ENCODE measurements around the gene VSIG10L2. TPM values are rescaled to one million over a fixed set of nuclear protein-coding genes. Genes with fewer than 3 reads are reported as not detected.

Gene VSIG10L2
- polyA plus RNA-seq, 1 donor = not detected

DNA sequence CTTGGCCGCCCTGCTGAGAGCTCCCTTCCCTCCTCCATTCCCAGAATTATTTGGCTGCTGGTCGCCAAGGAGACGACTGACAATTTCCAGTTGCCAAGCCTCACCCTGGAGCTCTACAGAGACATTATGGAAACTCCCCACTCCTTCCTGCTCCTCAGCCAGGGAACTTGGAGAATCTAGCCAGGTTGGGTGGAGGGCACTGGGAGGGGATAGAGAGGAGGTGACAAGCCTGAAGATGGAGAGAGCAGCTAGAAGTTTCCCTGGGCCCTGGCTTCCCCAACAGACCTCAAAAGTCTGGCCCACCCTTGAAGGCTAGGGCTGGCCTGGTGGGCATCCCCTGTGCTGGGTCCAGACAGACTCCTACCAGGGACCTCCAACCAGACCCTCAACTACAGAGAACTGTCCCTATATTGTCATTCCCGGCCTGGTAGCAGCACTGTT, 6.7 kb upstream of the VSIG10L2 start:
- H3K4me1 ChIP-seq (ENCODE audit: control insufficient read depth, insufficient read depth, low read length) = peaks cover 5% of the 10 kb centered on the region
- no peaks in the 10 kb centered on the region for H3K27me3 ChIP-seq (ENCODE audit: control insufficient read depth, insufficient read depth, low read length)
- no CpG with 5 or more reads among the region's 4 CpGs for WGBS (ENCODE audit: insufficient coverage, low lambda C conversion rate)
- H3K9me3 ChIP-seq (ENCODE audit: control insufficient read depth, low read depth, low read length) = no peaks in the 10 kb centered on the region
- no peak overlapping the region for H3K4me3 ChIP-seq (ENCODE audit: low read length)
- H3K27ac ChIP-seq (ENCODE audit: low read length) = no peak overlapping the region
- H3K36me3 ChIP-seq (ENCODE audit: control insufficient read depth, insufficient read depth, low read length) = no peaks in the 10 kb centered on the region
- DNase-seq = peak in 1 of 2 donors; percentile 16

DNA sequence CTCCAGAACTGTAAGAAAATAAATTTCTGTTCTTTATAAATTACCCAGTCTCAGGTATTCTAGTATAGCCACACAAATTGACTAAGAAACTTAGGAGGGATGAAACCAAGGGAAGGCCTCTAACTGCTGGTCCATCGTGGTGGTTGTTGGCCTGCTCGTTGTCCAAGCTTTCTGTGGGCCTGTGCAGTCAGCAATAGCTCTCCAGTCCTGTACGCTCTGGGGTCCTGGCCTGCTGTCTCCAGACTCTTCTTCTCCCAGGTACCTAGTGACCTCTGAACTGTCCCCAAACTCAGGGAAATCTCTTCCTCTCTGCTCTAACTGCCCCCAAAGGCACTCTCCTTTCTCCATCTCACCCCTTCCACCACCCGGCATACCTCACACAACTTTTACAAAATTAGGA, 5.7 kb upstream of the VSIG10L2 start:
- Histone ChIP-seq H3K36me3 (ENCODE audit: control insufficient read depth, insufficient read depth, low read length) (no peaks in the 10 kb centered on the region), H3K9me3 (ENCODE audit: control insufficient read depth, low read depth, low read length) (no peaks in the 10 kb centered on the region), H3K27me3 (ENCODE audit: control insufficient read depth, insufficient read depth, low read length) (no peaks in the 10 kb centered on the region), H3K4me1 (ENCODE audit: control insufficient read depth, insufficient read depth, low read length) (peaks cover 5% of the 10 kb centered on the region), H3K27ac (ENCODE audit: low read length) (no peak overlapping the region), H3K4me3 (ENCODE audit: low read length) (no peak overlapping the region)
- WGBS (ENCODE audit: insufficient coverage, low lambda C conversion rate) = 100% methylated on average over 1 of the region's 4 CpGs
- no peak for DNase-seq

DNA sequence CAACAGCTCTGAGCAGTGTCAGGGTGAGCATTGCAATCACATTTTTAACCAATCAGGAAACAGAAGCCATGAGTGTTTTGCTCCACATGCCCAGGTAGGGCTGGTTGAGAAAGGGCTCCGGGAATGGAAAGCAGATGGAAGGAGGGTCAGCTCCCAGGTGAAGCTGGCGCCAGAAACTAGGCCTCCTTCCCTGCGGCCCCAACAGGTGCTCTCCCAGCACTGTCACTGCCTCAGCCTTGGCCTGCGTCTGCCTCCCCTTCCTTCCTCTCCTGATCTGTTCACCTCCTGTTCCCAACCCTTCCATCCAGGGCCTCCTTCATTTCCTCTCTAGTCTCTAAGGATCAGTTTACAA, 4.6 kb upstream of the VSIG10L2 start:
- H3K27me3 ChIP-seq (ENCODE audit: control insufficient read depth, insufficient read depth, low read length) = no peaks in the 10 kb centered on the region
- DNase-seq = no peak
- H3K4me1 ChIP-seq (ENCODE audit: control insufficient read depth, insufficient read depth, low read length) = peaks cover 5% of the 10 kb centered on the region
- H3K4me3 ChIP-seq (ENCODE audit: low read length) = no peak overlapping the region
- no CpG with 5 or more reads among the region's 4 CpGs for whole genome bisulfite sequencing (ENCODE audit: insufficient coverage, low lambda C conversion rate)
- no peak overlapping the region for H3K27ac ChIP-seq (ENCODE audit: low read length)
- no peaks in the 10 kb centered on the region for H3K9me3 ChIP-seq (ENCODE audit: control insufficient read depth, low read depth, low read length)
- no peaks in the 10 kb centered on the region for H3K36me3 ChIP-seq (ENCODE audit: control insufficient read depth, insufficient read depth, low read length)

DNA sequence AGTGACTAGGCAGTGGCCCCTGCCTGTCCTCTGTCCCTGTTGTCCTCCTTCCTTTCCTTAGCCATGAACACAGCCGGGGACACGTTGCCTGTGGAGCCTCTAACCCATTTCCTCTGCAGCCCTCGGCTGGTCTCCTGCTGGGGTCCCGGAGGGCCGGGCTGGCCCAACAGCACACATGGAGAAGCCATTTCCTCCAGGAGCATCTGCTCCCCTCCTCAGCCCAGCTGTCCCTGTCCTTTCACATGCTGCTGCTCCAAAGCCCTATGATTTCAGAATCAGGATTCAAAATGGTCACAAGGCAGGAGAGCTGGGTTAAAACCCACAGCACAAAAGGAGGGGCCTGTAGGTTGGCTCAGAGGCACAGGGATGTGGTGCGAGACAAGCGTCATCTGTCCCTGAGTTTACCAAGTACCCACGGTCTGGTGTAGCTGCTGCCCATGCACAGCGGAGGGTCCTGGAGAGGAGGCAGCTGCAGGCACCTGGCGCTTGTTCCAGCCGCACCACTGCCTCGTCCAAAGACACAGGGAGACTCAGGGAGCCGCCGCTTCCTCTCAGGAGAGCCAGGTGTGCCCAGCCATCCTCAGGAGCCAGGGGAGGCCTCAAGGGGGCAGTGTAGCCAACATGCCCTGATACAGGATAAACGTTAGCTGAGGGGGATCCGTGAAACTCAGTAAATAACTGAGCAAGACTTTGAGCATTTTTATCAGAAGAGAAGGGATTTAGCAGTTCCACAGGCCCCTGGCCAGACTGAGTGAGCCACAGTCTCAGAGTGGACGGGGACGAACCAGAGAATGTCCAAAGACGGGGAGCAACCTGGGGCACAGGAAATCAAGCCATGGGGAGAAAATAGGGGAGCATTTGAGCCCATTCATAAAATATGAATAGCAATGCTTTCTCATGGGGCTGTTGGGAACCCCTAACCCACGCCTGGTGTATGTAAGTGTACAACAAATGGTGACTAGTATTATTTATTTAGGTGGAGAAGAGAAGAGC, 3.9 kb upstream of the VSIG10L2 start:
- Histone ChIP-seq H3K9me3 (ENCODE audit: control insufficient read depth, low read depth, low read length) (no peaks in the 10 kb centered on the region), H3K4me3 (ENCODE audit: low read length) (no peak overlapping the region), H3K27ac (ENCODE audit: low read length) (no peak overlapping the region), H3K27me3 (ENCODE audit: control insufficient read depth, insufficient read depth, low read length) (no peaks in the 10 kb centered on the region), H3K4me1 (ENCODE audit: control insufficient read depth, insufficient read depth, low read length) (peaks cover 5% of the 10 kb centered on the region), H3K36me3 (ENCODE audit: control insufficient read depth, insufficient read depth, low read length) (no peaks in the 10 kb centered on the region)
- DNase-seq = peak; percentile 41 to 46
- WGBS (ENCODE audit: insufficient coverage, low lambda C conversion rate) = 13% methylated on average over 3 of the region's 20 CpGs

DNA sequence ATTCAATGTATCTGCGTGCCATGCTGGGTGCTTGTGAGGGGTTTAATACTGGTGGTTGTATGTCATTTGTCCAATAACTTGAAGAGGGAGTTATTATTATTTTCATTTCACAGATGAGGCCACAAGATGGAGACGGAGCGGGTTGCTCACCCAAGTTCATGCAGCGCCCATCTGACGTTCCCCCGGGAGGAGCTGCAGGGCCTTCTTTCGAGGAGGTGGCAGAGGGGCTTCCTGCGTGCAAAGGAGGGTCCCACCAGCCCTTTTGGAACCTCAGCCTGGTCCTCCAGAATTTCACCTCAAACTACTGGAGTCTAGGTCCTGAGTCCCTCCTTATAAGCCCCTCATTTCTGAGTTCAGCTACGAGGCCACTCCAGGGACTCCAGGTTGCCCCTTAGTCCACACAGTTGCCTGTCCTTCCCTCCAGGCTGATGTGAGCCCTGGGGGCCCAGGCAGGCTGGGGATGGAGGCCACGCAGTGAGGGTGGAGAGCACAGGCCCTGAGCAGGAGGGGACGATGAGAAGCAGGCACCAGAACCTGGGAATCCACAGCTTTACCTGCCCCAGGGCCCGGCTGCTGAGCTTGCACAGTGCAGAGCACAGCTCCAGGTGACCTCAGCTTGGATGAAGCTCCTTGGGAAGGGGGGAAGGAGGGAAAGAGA, 2.9 kb upstream of the VSIG10L2 start:
- WGBS (ENCODE audit: insufficient coverage, low lambda C conversion rate) = 100% methylated on average over 1 of the region's 12 CpGs
- no peak for DNase-seq
- Histone ChIP-seq H3K27ac (ENCODE audit: low read length) (no peak overlapping the region), H3K4me1 (ENCODE audit: control insufficient read depth, insufficient read depth, low read length) (peaks cover 5% of the 10 kb centered on the region), H3K27me3 (ENCODE audit: control insufficient read depth, insufficient read depth, low read length) (no peaks in the 10 kb centered on the region), H3K4me3 (ENCODE audit: low read length) (no peak overlapping the region), H3K36me3 (ENCODE audit: control insufficient read depth, insufficient read depth, low read length) (no peaks in the 10 kb centered on the region), H3K9me3 (ENCODE audit: control insufficient read depth, low read depth, low read length) (no peaks in the 10 kb centered on the region)

DNA sequence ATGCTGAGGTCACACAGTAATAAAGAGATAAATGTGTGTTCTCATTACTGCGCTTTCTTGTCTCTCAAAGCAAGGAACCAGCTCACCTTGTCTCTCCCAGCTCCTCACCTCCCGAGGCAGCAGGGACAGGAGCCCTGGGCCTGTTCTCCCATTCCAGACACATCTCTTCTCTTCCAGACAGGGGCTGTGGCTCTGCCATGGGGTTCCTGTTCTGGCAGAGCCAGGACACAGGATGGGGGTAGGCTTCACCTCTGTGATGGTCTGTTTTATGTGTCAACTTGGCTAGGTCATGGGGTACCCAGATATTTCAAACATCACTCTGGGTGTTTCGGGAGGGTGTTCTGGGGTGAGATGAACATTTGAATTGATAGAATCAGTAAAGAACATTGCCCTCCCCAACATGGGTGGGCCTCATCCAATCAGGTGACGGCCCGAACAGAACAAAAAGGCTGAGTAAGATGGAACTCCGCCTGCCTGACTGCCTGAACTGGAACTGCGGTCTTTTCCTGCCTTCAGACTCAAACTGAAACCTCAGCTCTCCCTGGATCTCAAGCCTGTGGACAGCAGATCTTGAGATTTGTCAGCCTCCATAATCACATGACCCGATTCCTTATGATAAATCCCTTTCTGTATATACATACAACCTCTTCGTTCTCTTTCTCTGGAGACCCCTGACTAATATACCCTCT, 2.0 kb upstream of the VSIG10L2 start:
- no peaks in the 10 kb centered on the region for H3K27me3 ChIP-seq (ENCODE audit: control insufficient read depth, insufficient read depth, low read length)
- H3K4me3 ChIP-seq (ENCODE audit: low read length) = no peak overlapping the region
- DNase-seq = no peak
- no peak overlapping the region for H3K27ac ChIP-seq (ENCODE audit: low read length)
- WGBS (ENCODE audit: insufficient coverage, low lambda C conversion rate) = no CpG with 5 or more reads among the region's 9 CpGs
- H3K36me3 ChIP-seq (ENCODE audit: control insufficient read depth, insufficient read depth, low read length) = no peaks in the 10 kb centered on the region
- no peaks in the 10 kb centered on the region for H3K9me3 ChIP-seq (ENCODE audit: control insufficient read depth, low read depth, low read length)
- H3K4me1 ChIP-seq (ENCODE audit: control insufficient read depth, insufficient read depth, low read length) = peaks cover 5% of the 10 kb centered on the region

DNA sequence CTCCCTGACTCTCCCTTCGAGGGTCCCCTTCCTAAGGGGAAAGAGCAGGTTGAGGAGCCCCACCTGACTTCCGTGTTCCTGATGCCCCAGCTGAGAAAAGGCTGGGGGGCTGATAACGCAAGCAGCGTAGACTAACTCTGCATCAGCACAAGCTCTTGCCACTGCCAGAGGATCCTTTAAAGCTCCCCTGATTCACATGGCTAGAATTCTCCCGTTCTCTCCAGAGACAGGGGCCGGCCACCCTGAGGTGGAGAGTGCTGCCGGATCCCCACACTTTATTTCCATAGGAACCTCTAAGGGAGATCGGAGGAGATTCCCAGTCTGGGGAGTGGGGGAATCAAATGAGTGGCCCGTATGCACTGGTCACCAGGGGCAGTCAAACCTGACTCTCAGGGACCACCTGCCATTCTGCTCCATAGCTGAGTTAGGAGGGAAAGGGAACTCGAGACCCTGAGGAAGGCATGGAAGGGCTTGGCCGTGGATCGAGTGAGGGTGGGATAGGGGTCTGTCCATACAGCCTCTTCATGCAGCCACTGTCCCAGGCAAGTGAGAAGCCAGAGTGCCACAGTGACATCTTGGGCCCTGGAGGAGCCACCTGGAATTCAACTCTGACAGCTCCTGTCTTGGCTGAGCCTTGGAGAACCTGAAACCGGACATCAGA, 1.4 kb upstream of the VSIG10L2 start:
- no peak overlapping the region for H3K27ac ChIP-seq (ENCODE audit: low read length)
- H3K9me3 ChIP-seq (ENCODE audit: control insufficient read depth, low read depth, low read length) = no peaks in the 10 kb centered on the region
- no peak overlapping the region for H3K4me3 ChIP-seq (ENCODE audit: low read length)
- DNase-seq = no peak
- no CpG with 5 or more reads among the region's 13 CpGs for WGBS (ENCODE audit: insufficient coverage, low lambda C conversion rate)
- H3K27me3 ChIP-seq (ENCODE audit: control insufficient read depth, insufficient read depth, low read length) = no peaks in the 10 kb centered on the region
- H3K4me1 ChIP-seq (ENCODE audit: control insufficient read depth, insufficient read depth, low read length) = peaks cover 5% of the 10 kb centered on the region
- H3K36me3 ChIP-seq (ENCODE audit: control insufficient read depth, insufficient read depth, low read length) = no peaks in the 10 kb centered on the region

DNA sequence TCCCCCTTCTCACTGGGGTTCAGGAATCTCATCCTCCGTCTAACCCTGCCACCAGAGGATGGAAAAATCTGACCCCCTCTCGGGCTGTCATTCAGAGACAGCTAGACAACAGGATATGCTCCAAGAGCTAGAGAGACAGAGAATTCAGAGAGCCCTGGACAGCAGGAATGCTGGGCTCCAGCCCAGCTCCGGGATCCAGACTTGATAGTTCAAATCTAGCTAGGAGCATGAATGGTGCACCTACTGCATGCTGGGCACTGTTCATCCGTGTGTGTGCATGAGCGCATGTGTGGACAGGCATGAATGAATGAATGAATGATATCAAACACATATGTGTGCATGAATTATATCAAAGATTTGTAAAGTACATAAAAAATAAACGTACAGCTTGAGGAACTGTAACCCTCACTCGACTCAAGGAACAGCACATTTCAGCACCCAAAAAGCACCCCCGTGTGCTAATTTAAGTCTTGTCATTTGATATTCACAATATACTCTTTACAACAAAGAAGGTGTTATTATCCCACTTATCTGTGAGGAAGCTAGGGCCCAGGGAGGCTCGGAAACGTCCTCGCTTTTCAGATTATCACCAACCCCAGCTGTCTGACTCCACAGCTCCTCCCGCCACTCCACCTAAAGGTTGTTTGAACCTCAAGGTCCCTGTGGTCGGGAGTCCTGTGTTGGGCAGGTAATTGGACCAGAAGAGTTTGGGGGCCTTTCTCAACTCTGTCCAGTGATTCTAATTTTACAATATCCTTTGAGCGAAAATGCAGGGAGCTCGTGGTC, 640 bp upstream of the VSIG10L2 start:
- no CpG with 5 or more reads among the region's 15 CpGs for WGBS (ENCODE audit: insufficient coverage, low lambda C conversion rate)
- DNase-seq = no peak
- H3K4me1 ChIP-seq (ENCODE audit: control insufficient read depth, insufficient read depth, low read length) = peaks cover 5% of the 10 kb centered on the region
- no peaks in the 10 kb centered on the region for H3K36me3 ChIP-seq (ENCODE audit: control insufficient read depth, insufficient read depth, low read length)
- H3K4me3 ChIP-seq (ENCODE audit: low read length) = no peak overlapping the region
- no peak overlapping the region for H3K27ac ChIP-seq (ENCODE audit: low read length)
- H3K9me3 ChIP-seq (ENCODE audit: control insufficient read depth, low read depth, low read length) = no peaks in the 10 kb centered on the region
- H3K27me3 ChIP-seq (ENCODE audit: control insufficient read depth, insufficient read depth, low read length) = no peaks in the 10 kb centered on the region

DNA sequence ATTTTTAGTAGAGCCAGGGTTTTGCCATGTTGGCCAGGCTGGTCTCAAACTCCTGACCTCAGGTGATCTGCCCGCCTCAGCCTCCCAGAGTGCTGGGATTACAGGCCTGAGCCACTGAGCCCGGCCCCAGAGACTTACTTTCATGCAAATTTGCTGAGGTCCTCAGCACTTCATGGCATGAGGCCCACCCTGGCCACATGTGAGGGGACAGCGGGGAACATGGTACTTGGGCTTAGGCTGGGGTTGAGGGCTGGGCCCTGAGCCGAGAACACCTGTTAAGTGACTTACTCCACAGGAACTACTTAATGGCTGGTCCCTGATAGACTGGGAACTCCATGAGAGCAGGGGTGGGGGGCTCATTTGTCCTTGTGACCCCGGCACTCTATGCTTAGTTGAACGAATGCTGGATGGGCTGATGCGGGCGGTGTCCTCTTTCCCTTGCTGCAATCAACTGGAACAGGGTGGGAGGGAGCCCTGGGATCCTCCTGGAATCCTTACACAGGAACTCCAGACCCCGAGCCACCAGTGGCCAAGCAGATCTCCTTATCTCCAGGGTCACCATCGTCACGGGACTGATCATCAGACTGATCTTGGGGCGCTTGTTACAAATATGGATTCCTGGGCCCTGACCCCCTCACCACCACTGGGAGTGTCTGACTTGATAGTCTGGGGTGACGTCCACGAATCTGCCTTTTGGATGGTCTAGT, 1.0 kb downstream of the VSIG10L2 start:
- Histone ChIP-seq H3K27ac (ENCODE audit: low read length) (no peak overlapping the region), H3K9me3 (ENCODE audit: control insufficient read depth, low read depth, low read length) (no peaks in the 10 kb centered on the region), H3K36me3 (ENCODE audit: control insufficient read depth, insufficient read depth, low read length) (no peaks in the 10 kb centered on the region), H3K4me1 (ENCODE audit: control insufficient read depth, insufficient read depth, low read length) (peaks cover 5% of the 10 kb centered on the region), H3K4me3 (ENCODE audit: low read length) (no peak overlapping the region), H3K27me3 (ENCODE audit: control insufficient read depth, insufficient read depth, low read length) (no peaks in the 10 kb centered on the region)
- no CpG with 5 or more reads among the region's 14 CpGs for WGBS (ENCODE audit: insufficient coverage, low lambda C conversion rate)
- DNase-seq = no peak
